IMR-90 (cell line): ENCODE results near the gene ASS1. TPM values are rescaled to one million over a fixed set of nuclear protein-coding genes. Genes with fewer than 3 reads are reported as not detected.

Experiments
- ATAC-seq: fragments of 200-7000 bp; cut with Tn5 transposase; 2 replicates; pipeline ENCODE4 v1.9.1; 2020; ENCODE audit warnings: low read depth, mild to moderate bottlenecking, moderate library complexity
- BruUV-seq: library from RNA; stranded (reverse); fragments of 400-500 nt; replicated peaks from 2 replicates; lab custom pipeline; 2021; lab: Mats Ljungman, UMichigan
- CTCF ChIA-PET: fragments of 300-600 bp; formaldehyde crosslinking; extraction: SDS; loops from one replicate; lab custom pipeline; 2021; ENCODE audit warnings: antibody characterized with exemption; lab: Yijun Ruan, JAX
- POLR2A ChIA-PET: fragments of 300-600 bp; sonication (Branson Sonifier 250); formaldehyde crosslinking; loops from one replicate; lab custom pipeline; 2022; ENCODE audit warnings: antibody characterized with exemption; ENCODE audit not compliant: unreplicated experiment; lab: Charles Lee
- DNase-seq: peaks from one replicate; pipeline ENCODE4 v3.0.0; 2013
- H2AFZ ChIP-seq: replicated peaks from 2 replicates; pipeline ENCODE3; 2013; ENCODE audit warnings: low read length, mild to moderate bottlenecking; ENCODE audit not compliant: poor library complexity
- H2AK5ac ChIP-seq: 2 replicates; pipeline ENCODE4 v1.6.1; 2013; ENCODE audit warnings: low read depth, low read length, inconsistent platforms
- H2AK9ac ChIP-seq: replicated peaks from 2 replicates; pipeline ENCODE3; 2013; ENCODE audit warnings: mild to moderate bottlenecking, low read depth, low read length, moderate library complexity; ENCODE audit not compliant: poor library complexity
- H2BK120ac ChIP-seq: 2 replicates; pipeline ENCODE4 v1.6.1; 2013; ENCODE audit warnings: low read depth, low read length, inconsistent platforms
- H2BK15ac ChIP-seq: 3 replicates; pipeline ENCODE4 v1.6.1; 2013; ENCODE audit warnings: low read depth, low read length, inconsistent platforms
- H2BK20ac ChIP-seq: 2 replicates; pipeline ENCODE4 v1.6.1; 2013; ENCODE audit warnings: low read depth, mild to moderate bottlenecking, inconsistent platforms, low read length, moderate library complexity
- H2BK5ac ChIP-seq: 2 replicates; pipeline ENCODE4 v1.6.1; 2013; ENCODE audit warnings: mild to moderate bottlenecking, low read depth, low read length, inconsistent platforms; ENCODE audit not compliant: poor library complexity, severe bottlenecking
- H3K14ac ChIP-seq: replicated peaks from 2 replicates; pipeline ENCODE4 v1.6.1; 2013; ENCODE audit warnings: low read depth, low read length, inconsistent platforms
- H3K18ac ChIP-seq: 2 replicates; pipeline ENCODE4 v1.6.1; 2013; ENCODE audit warnings: low read depth, low read length, control low read depth
- H3K23ac ChIP-seq: 2 replicates; pipeline ENCODE4 v1.6.1; 2013; ENCODE audit warnings: low read depth, low read length, inconsistent platforms
- H3K27ac ChIP-seq: 2 replicates; pipeline ENCODE4 v1.5.1; 2013; ENCODE audit warnings: mild to moderate bottlenecking, control low read depth, low read length; ENCODE audit not compliant: insufficient read depth
- H3K27me3 ChIP-seq: 2 replicates; pipeline ENCODE4 v1.6.1; 2013; ENCODE audit warnings: low read length; ENCODE audit not compliant: control insufficient read depth, insufficient read depth
- H3K36me3 ChIP-seq: 2 replicates; pipeline ENCODE4 v1.6.1; 2013; ENCODE audit warnings: low read length, mixed read lengths; ENCODE audit not compliant: control insufficient read depth, insufficient read depth
- H3K4ac ChIP-seq: 2 replicates; pipeline ENCODE4 v1.6.1; 2013; ENCODE audit warnings: low read depth, low read length, inconsistent platforms
- H3K4me1 ChIP-seq: 2 replicates; pipeline ENCODE4 v1.6.1; 2013; ENCODE audit warnings: low read length, mixed read lengths; ENCODE audit not compliant: control insufficient read depth, insufficient read depth
- H3K4me2 ChIP-seq: 2 replicates; pipeline ENCODE4 v1.6.1; 2013; ENCODE audit warnings: low read depth, mild to moderate bottlenecking, control low read depth, low read length, moderate library complexity
- H3K4me3 ChIP-seq: 2 replicates; pipeline ENCODE4 v1.5.1; 2013; ENCODE audit warnings: low read depth, mild to moderate bottlenecking, control low read depth, low read length, moderate library complexity; ENCODE audit not compliant: insufficient read depth
- H3K56ac ChIP-seq: 2 replicates; pipeline ENCODE4 v1.6.1; 2013; ENCODE audit warnings: low read length, inconsistent platforms; ENCODE audit not compliant: insufficient read depth; ENCODE audit errors: extremely low read depth
- H3K79me1 ChIP-seq, 2 experiments: 2 replicates each; pipeline ENCODE4 v1.6.1; 2013; ENCODE audit warnings: low read length in 2 of 2, inconsistent platforms in 1 of 2, low read depth in 1 of 2
- H3K9ac ChIP-seq: 2 replicates; pipeline ENCODE4 v1.6.1; 2013; ENCODE audit warnings: low read depth, low read length, control low read depth
- H3K9me1 ChIP-seq: 2 replicates; pipeline ENCODE4 v1.6.1; 2013; ENCODE audit warnings: low read length, inconsistent platforms; ENCODE audit not compliant: insufficient read depth
- H3K9me3 ChIP-seq: 2 replicates; pipeline ENCODE4 v1.6.1; 2013; ENCODE audit warnings: low read length; ENCODE audit not compliant: control insufficient read depth, insufficient read depth
- H4K20me1 ChIP-seq: 2 replicates; pipeline ENCODE4 v1.6.1; 2013; ENCODE audit warnings: low read length, inconsistent platforms; ENCODE audit not compliant: insufficient read depth
- H4K5ac ChIP-seq: 2 replicates; pipeline ENCODE4 v1.6.1; 2013; ENCODE audit warnings: mild to moderate bottlenecking, low read depth, low read length, control low read depth
- H4K8ac ChIP-seq, 2 experiments: 2 replicates each; pipeline ENCODE4 v1.6.1; 2013; ENCODE audit warnings: low read depth in 2 of 2, low read length in 2 of 2, control low read depth in 1 of 2, inconsistent platforms in 1 of 2
- H4K91ac ChIP-seq: 2 replicates; pipeline ENCODE4 v1.6.1; 2013; ENCODE audit warnings: low read depth, low read length, inconsistent platforms; ENCODE audit not compliant: insufficient read depth
- BHLHE40 ChIP-seq: fragments of 150-350 bp; IDR thresholded peaks from 2 replicates; pipeline ENCODE4 v1.6.1; 2016; ENCODE audit warnings: mild to moderate bottlenecking, low read depth, low read length
- CEBPB ChIP-seq: IDR thresholded peaks from 2 replicates; pipeline ENCODE4 v1.6.1; 2012; ENCODE audit warnings: low read depth, low read length, improper control_type of control experiment
- CHD1 ChIP-seq: IDR thresholded peaks from 2 replicates; pipeline ENCODE4 v1.6.1; 2012; ENCODE audit warnings: low read depth, low read length, improper control_type of control experiment
- FOS ChIP-seq: fragments of 150-350 bp; IDR thresholded peaks from 2 replicates; pipeline ENCODE4 v1.6.1; 2016; ENCODE audit warnings: low read depth, low read length
- MAFK ChIP-seq: IDR thresholded peaks from 2 replicates; pipeline ENCODE4 v1.6.1; 2012; ENCODE audit warnings: low read depth, low read length, improper control_type of control experiment
- MAZ ChIP-seq: IDR thresholded peaks from 2 replicates; pipeline ENCODE4 v1.6.1; 2012; ENCODE audit warnings: low read depth, mild to moderate bottlenecking, low read length, improper control_type of control experiment, moderate library complexity, borderline replicate concordance
- NFE2L2 ChIP-seq: fragments of 150-350 bp; IDR thresholded peaks from 2 replicates; pipeline ENCODE4 v1.6.1; 2016; ENCODE audit warnings: low read depth, mild to moderate bottlenecking, low read length
- POLR2A ChIP-seq: IDR thresholded peaks from 2 replicates; pipeline ENCODE4 v1.6.1; 2012; ENCODE audit warnings: mild to moderate bottlenecking, low read depth, low read length
- RAD21 ChIP-seq: IDR thresholded peaks from 2 replicates; pipeline ENCODE4 v1.6.1; 2012; ENCODE audit warnings: low read length, improper control_type of control experiment
- RCOR1 ChIP-seq: IDR thresholded peaks from 2 replicates; pipeline ENCODE4 v1.6.1; 2012; ENCODE audit warnings: mild to moderate bottlenecking, low read length, improper control_type of control experiment; ENCODE audit not compliant: insufficient replicate concordance
- RFX5 ChIP-seq: IDR thresholded peaks from 2 replicates; pipeline ENCODE4 v1.8.0; 2012; ENCODE audit warnings: low read depth, mild to moderate bottlenecking, low read length, moderate library complexity
- SMC3 ChIP-seq: fragments of 150-350 bp; IDR thresholded peaks from 2 replicates; pipeline ENCODE4 v1.6.1; 2016; ENCODE audit warnings: low read depth, mild to moderate bottlenecking, antibody characterized with exemption, low read length, moderate library complexity
- WGBS, 2 experiments: methylation state at CpG; one replicate each; pipeline versions ENCODE4 v1.1.5 to v1.1.7; 2013; ENCODE audit warnings: missing lambda C conversion rate in 2 of 2; ENCODE audit not compliant: insufficient read length in 1 of 2; ENCODE audit errors: extremely low coverage in 2 of 2; 5-methylcytosine and 5-hydroxymethylcytosine counted together
- dilution Hi-C: fragments of 300-500 bp; cut with HindIII; formaldehyde crosslinking; loops from one replicate; pipeline ENCODE4 v1.14.3; 2018; ENCODE audit warnings: low sequenced_read_pairs; ENCODE audit not compliant: unreplicated experiment
- in situ Hi-C: fragments of 300-500 bp; cut with MboI; formaldehyde crosslinking; loops from 3 replicates; pipeline ENCODE4 v1.14.3; 2019; ENCODE audit warnings: low sequenced_read_pairs, inconsistent platforms, mixed read lengths
- intact Hi-C: fragments of 100-400 bp; cut with micrococcal nuclease; formaldehyde crosslinking; loops from 2 replicates; pipeline ENCODE4 v1.10.0; 2022
- polyA plus RNA-seq, 3 experiments: library from polyadenylated mRNA; depleted of rRNA; stranded (reverse); fragments of >200 nt; gene quantifications; 2 replicates each; pipeline ENCODE4 v1.2.3, GENCODE V29; 2012; ENCODE audit warnings: low replicate concordance in 1 of 3
- total RNA-seq: library from RNA; depleted of rRNA; stranded (reverse); fragments of >200 nt; gene quantifications from 2 replicates; pipeline ENCODE4 v1.2.3, GENCODE V29; 2012
- TF ChIP-seq, protein P1 (sequence below): fragments of 150-350 bp; IDR thresholded peaks from 2 replicates; pipeline ENCODE4 v1.6.1; 2017; ENCODE audit warnings: mild to moderate bottlenecking, antibody characterized with exemption, low read length, low read depth
- TF ChIP-seq, protein P2 (sequence below): conservative IDR thresholded peaks from 2 replicates; pipeline ENCODE4 v1.5.1; 2012; ENCODE audit warnings: mild to moderate bottlenecking, low read depth, low read length, improper control_type of control experiment
- TF ChIP-seq, protein P3 (sequence below): fragments of 150-350 bp; IDR thresholded peaks from 2 replicates; pipeline ENCODE4 v1.6.1; 2016; ENCODE audit warnings: low read depth, mild to moderate bottlenecking, low read length, moderate library complexity, borderline replicate concordance

ASS1 gene
- total and polyA plus RNA-seq, 2 of the 4 experiments (the other 2 are of a cell fraction) = 39.6 to 41.9 TPM

DNA sequence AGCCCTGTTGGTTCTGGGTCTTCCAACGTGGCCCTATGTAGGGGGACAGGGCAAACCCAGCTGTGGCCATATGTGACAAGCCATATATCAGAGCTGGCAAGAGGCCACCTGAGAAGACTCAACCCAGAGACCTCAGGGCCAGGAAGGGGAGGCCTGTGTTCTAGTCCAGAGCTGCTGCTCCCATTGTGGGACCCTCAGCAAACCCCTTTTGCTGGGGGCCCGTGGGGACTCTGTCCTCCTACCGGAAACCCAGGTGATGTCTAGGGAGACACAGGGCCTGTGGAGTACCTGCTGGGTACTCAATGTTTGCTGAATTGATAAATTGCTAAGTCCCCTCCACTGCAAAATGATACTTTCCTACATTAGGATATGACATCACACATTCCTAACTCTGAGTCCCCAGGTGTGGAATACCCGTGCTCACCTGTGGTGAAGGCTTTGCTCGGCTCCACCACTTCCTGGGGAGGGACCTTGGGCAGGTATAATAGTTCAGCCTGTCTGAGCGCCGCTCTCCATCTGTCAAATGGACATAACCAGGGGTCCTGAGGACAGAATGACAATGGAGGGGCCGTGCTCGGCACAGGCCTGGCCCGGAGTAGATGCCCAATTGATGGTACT is 38.4 kb upstream of the ASS1 start:
- Histone ChIP-seq H3K9me1 (no peaks in the 10 kb centered on the region), H3K23ac (no peak overlapping the region), H3K4ac (no peak overlapping the region), H3K9ac (no peak overlapping the region), H3K4me2 (no peak overlapping the region), H2AFZ (no peak overlapping the region), H3K14ac (no peak overlapping the region), H3K4me3 (no peak overlapping the region), H3K4me1 (peaks cover 3% of the 10 kb centered on the region; the same call in 1 of the 2 replicates), H3K9me3 (peaks cover 7% of the 10 kb centered on the region), H2AK9ac (no peak overlapping the region), H4K91ac (no peak overlapping the region), H3K36me3 (no peaks in the 10 kb centered on the region), H3K27me3 (peaks cover 26% of the 10 kb centered on the region; the same call in 1 of the 2 replicates), H3K79me1 (no peaks in the 10 kb centered on the region), H3K56ac (no peak overlapping the region), H4K5ac (no peak overlapping the region), H3K27ac (no peak overlapping the region), H2BK120ac (no peak overlapping the region), H4K20me1 (no peaks in the 10 kb centered on the region), H2BK15ac (no peak overlapping the region), H2AK5ac (no peak overlapping the region), H2BK5ac (no peak overlapping the region), H2BK20ac (no peak overlapping the region), H3K18ac (no peak overlapping the region), H4K8ac (no peak overlapping the region)
- no peak for DNase-seq
- TF ChIP-seq, protein P1, sequence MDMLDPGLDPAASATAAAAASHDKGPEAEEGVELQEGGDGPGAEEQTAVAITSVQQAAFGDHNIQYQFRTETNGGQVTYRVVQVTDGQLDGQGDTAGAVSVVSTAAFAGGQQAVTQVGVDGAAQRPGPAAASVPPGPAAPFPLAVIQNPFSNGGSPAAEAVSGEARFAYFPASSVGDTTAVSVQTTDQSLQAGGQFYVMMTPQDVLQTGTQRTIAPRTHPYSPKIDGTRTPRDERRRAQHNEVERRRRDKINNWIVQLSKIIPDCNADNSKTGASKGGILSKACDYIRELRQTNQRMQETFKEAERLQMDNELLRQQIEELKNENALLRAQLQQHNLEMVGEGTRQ = no peak
- TF ChIP-seq SMC3 (no peak), RFX5 (no peak), NFE2L2 (no peak), FOS (no peak), MAFK (no peak), RAD21 (no peak), RCOR1 (no peak), POLR2A (no peak), BHLHE40 (no peak), CEBPB (no peak), MAZ (no peak), CHD1 (no peak)
- TF ChIP-seq, protein P2, sequence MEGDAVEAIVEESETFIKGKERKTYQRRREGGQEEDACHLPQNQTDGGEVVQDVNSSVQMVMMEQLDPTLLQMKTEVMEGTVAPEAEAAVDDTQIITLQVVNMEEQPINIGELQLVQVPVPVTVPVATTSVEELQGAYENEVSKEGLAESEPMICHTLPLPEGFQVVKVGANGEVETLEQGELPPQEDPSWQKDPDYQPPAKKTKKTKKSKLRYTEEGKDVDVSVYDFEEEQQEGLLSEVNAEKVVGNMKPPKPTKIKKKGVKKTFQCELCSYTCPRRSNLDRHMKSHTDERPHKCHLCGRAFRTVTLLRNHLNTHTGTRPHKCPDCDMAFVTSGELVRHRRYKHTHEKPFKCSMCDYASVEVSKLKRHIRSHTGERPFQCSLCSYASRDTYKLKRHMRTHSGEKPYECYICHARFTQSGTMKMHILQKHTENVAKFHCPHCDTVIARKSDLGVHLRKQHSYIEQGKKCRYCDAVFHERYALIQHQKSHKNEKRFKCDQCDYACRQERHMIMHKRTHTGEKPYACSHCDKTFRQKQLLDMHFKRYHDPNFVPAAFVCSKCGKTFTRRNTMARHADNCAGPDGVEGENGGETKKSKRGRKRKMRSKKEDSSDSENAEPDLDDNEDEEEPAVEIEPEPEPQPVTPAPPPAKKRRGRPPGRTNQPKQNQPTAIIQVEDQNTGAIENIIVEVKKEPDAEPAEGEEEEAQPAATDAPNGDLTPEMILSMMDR = no peak
- TF ChIP-seq, protein P3, sequence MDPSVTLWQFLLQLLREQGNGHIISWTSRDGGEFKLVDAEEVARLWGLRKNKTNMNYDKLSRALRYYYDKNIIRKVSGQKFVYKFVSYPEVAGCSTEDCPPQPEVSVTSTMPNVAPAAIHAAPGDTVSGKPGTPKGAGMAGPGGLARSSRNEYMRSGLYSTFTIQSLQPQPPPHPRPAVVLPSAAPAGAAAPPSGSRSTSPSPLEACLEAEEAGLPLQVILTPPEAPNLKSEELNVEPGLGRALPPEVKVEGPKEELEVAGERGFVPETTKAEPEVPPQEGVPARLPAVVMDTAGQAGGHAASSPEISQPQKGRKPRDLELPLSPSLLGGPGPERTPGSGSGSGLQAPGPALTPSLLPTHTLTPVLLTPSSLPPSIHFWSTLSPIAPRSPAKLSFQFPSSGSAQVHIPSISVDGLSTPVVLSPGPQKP = no peak
- 89% methylated on average over 5 of the region's 10 CpGs; no CpG with 5 or more reads in 1 of the 2 experiments for WGBS, 2 experiments
- dilution Hi-C loops (no loop called here), in situ Hi-C loops (no loop called here), intact Hi-C loops (no loop called here)
- ATAC-seq = no peak
- CTCF ChIA-PET = no interaction called here
- BruUV-seq = no TSS peak
- POLR2A ChIA-PET = no interaction called here
